SK-N-MC (cell line): ENCODE data around the gene NLRP11.

Source experiments
- EZH2 ChIP-seq: fragments of 200-600 bp; sonication (generic); IDR thresholded peaks from one replicate; pipeline ENCODE4 v1.6.1; 2017; ENCODE audit warnings: antibody characterized with exemption
- POLR2AphosphoS5 ChIP-seq: IDR thresholded peaks from 2 replicates; pipeline ENCODE4 v1.6.1; 2012; ENCODE audit warnings: mild to moderate bottlenecking, low read depth, low read length, borderline replicate concordance

- TF ChIP-seq EZH2 (no peak), POLR2AphosphoS5 (no peak)
These were observed 50.7 kb downstream of the NLRP11 start for GRCh38 chr19:55781112-55781511.
